Measurements from ENCODE around the gene ZBTB7B. TPM values are rescaled to one million over a fixed set of nuclear protein-coding genes. Genes with fewer than 3 reads are reported as not detected.

The ZBTB7B gene
- total and polyA plus RNA-seq, 9 of the 15 experiments (the other 6 are each of a cell fraction or from before 2014, with no cell fraction given) = 0.04 to 46.5 (median 15.2) TPM

- no peak for TF ChIP-seq ETS1 (conservative IDR thresholded peaks at IDR 0.05; ENCODE audit: control insufficient read depth, low read depth, low read length)
- peak; percentile 74 to 92; a peak in 3 of 4 replicates for TF ChIP-seq SIN3A (IDR thresholded peaks at IDR 0.05; ENCODE audit: borderline replicate concordance in 2 of 2, control insufficient read depth in 1 of 2, low read depth in 2 of 2, low read length in 2 of 2)
- TF ChIP-seq MEF2A (IDR thresholded peaks at IDR 0.05; ENCODE audit: control insufficient read depth, low read depth, low read length) = no peak
Measured at GRCh38 chr1:154982897-154983648, 19.5 kb upstream of the ZBTB7B start, which contains the start of gene FLAD1 (continued).

GRCh38 chr1:154983776-154984466 lies 18.7 kb upstream of the ZBTB7B start:
- ChIA-PET CTCF (ENCODE audit: low intra/inter-chr PET ratio) (interaction anchor here (1.1 kb wide), 1 partner anchor 34 kb away, joined by 3 read pairs; no protein-coding TSS in a partner anchor), POLR2A (interaction anchor here (0.5 to 4.7 kb wide), 10 partner anchors 12 to 1607 kb away, joined by 3 to 80 read pairs (median 4); partner anchors contain the start of genes CKS1B, LENEP, PBXIP1 and SHC1)
- Histone ChIP-seq H4K20me1 (replicated peaks; ENCODE audit: control insufficient read depth, insufficient read depth, low read length) (no peaks in the 10 kb centered on the region; the same call in 1 of the 2 replicates), H3K4me1 (replicated peaks in 1 of 2; ENCODE audit: control insufficient read depth in 2 of 2, insufficient read depth in 2 of 2, low read length in 2 of 2) (peaks cover 5 to 34% of the 10 kb centered on the region in 2 experiments; a peak in 4 of 5 replicates), H3K27me3 (ENCODE audit: control insufficient read depth in 2 of 2, insufficient read depth in 2 of 2, low read length in 2 of 2) (no peaks in the 10 kb centered on the region), H2AFZ (ENCODE audit: low read depth, low read length) (no peak overlapping the region), H3K4me3 (peak overlapping the region; percentile 60), H3K36me3 (ENCODE audit: control insufficient read depth, insufficient read depth, low read length) (peaks cover 46% of the 10 kb centered on the region), H3K4me2 (ENCODE audit: insufficient read depth, low read length) (peak overlapping the region; percentile 85), H3K9me3 (replicated peaks; ENCODE audit: control insufficient read depth, insufficient read depth, low read depth, low read length) (no peaks in the 10 kb centered on the region), H3K9me1 (ENCODE audit: control insufficient read depth, insufficient read depth, low read length) (no peaks in the 10 kb centered on the region), H3K79me2 (ENCODE audit: control insufficient read depth, insufficient read depth, low read length) (peaks cover 76% of the 10 kb centered on the region), H3K27ac (ENCODE audit: extremely low read depth, low read depth, low read length) (peak overlapping the region; percentile 74), H3K9ac (ENCODE audit: insufficient read depth in 1 of 2, low read depth in 2 of 2, low read length in 2 of 2) (peak overlapping the region; percentile 83 to 93)
- ATAC-seq = peak; percentile 24
- DNase-seq (ENCODE audit: extremely low read depth in 1 of 4, low spot score in 3 of 4) = peak in 1 of 4 experiments; percentile 45
- no peak for FAIRE-seq
- intact Hi-C loops (cut with micrococcal nuclease) (no loop called here), in situ Hi-C loops (cut with MboI) (no loop called here)
- WGBS (ENCODE audit: insufficient coverage, low coverage, missing lambda C conversion rate) = 0% methylated on average over 17 of the region's 17 CpGs
- no TSS peak for BruUV-seq (replicated peaks)
- TF ChIP-seq ZFX (CRISPR knock-in tag; IDR thresholded peaks at IDR 0.05) (0 out of 2 replicates have a peak, but pooled peaks have one; percentile 9), ARID4B (CRISPR knock-in tag; IDR thresholded peaks at IDR 0.05) (0 out of 2 replicates have a peak, but pooled peaks have one; percentile 4), STAT6 (CRISPR knock-in tag; IDR thresholded peaks at IDR 0.05) (0 out of 2 replicates have a peak, but pooled peaks have one; percentile 30), POLR2G (IDR thresholded peaks at IDR 0.05; ENCODE audit: low read depth, low read length) (peak; percentile 49), MEF2D (tag; conservative IDR thresholded peaks at IDR 0.05; ENCODE audit: low read depth) (no peak)

Measured in K562 (cell line).